HCT116 (cell line): ENCODE measurements around the gene LYST. TPM values are rescaled to one million over a fixed set of nuclear protein-coding genes. Genes with fewer than 3 reads are reported as not detected.

Experiments used
- ATAC-seq: fragments of 200-7000 bp; cut with Tn5 transposase; 2 replicates; pipeline ENCODE4 v1.9.1; 2020; ENCODE audit warnings: mild to moderate bottlenecking, moderate library complexity
- BruUV-seq: library from RNA; stranded (reverse); fragments of 400-500 nt; replicated peaks from 2 replicates; lab custom pipeline; 2021; lab: Mats Ljungman, UMichigan
- CTCF ChIA-PET: fragments of 300-600 bp; sonication (Branson Sonifier 250); formaldehyde crosslinking; loops from one replicate; lab custom pipeline; 2021; ENCODE audit warnings: antibody characterized with exemption; lab: Charles Lee
- POLR2A ChIA-PET: fragments of 300-600, 350-600 bp; sonication (Branson Sonifier 250); formaldehyde crosslinking; loops from one replicate; lab custom pipeline; 2021; ENCODE audit warnings: antibody characterized with exemption; lab: Charles Lee
- RAD21 ChIA-PET, 2 experiments: fragments of 300-600 bp; sonication (Branson Sonifier 250); formaldehyde crosslinking; loops; one replicate each; lab custom pipeline; 2023; ENCODE audit warnings: low total read pairs in 2 of 2; ENCODE audit not compliant: uncharacterized antibody in 2 of 2, unreplicated experiment in 2 of 2, low non-redundant PET in 1 of 2; lab: Charles Lee
- DNase-seq: peaks from one replicate; pipeline ENCODE4 v3.0.0-alpha.2; 2010; ENCODE audit warnings: low read depth, low spot score
- H2AFZ ChIP-seq: fragments of 200-600 bp; shearing (Covaris generic), sonication (generic); 2 replicates; pipeline ENCODE4 v1.6.1; 2017; ENCODE audit warnings: low read depth, mixed run types, mixed read lengths, antibody characterized with exemption, low read length; ENCODE audit not compliant: poor library complexity, severe bottlenecking
- H3K27ac ChIP-seq: 2 replicates; pipeline ENCODE4 v1.5.1; 2012; ENCODE audit warnings: low read depth, low read length
- H3K27me3 ChIP-seq: fragments of 200-600 bp; sonication (generic); 2 replicates; pipeline ENCODE4 v1.6.1; 2016; ENCODE audit warnings: mixed run types, low read length, mixed read lengths; ENCODE audit not compliant: insufficient read depth
- H3K36me3 ChIP-seq, 2 experiments: fragments of 200-500 bp in 1 of 2; fragments of 200-600 bp in 1 of 2; sonication (Bioruptor generic) in 1 of 2; sonication (generic) in 1 of 2; 2 replicates each; pipeline versions ENCODE4 v1.5.1 to v1.6.1; 2014 to 2016; ENCODE audit warnings: low read length in 2 of 2, inconsistent platforms in 1 of 2, mixed read lengths in 1 of 2, mixed run types in 1 of 2; ENCODE audit not compliant: insufficient read depth in 2 of 2, control insufficient read depth in 1 of 2
- H3K4me1 ChIP-seq, 2 experiments: fragments of 200-600 bp in 1 of 2; sonication (generic) in 1 of 2; 2 replicates each; pipeline versions ENCODE4 v1.5.1 to v1.6.1; 2012 to 2017; ENCODE audit warnings: low read length in 2 of 2, inconsistent platforms in 1 of 2, mild to moderate bottlenecking in 1 of 2, mixed read lengths in 1 of 2, mixed run types in 1 of 2, moderate library complexity in 1 of 2; ENCODE audit not compliant: insufficient read depth in 2 of 2, control insufficient read depth in 1 of 2
- H3K4me2 ChIP-seq: fragments of 200-600 bp; sonication (generic); 2 replicates; pipeline ENCODE4 v1.6.1; 2017; ENCODE audit warnings: mixed run types, low read length, mixed read lengths
- H3K4me3 ChIP-seq, 2 experiments: fragments of 200-600 bp in 1 of 2; sonication (generic) in 1 of 2; replicated peaks in 1 of 2; 2 replicates each; pipeline ENCODE4 v1.5.1; 2011 to 2016; ENCODE audit warnings: low read length in 2 of 2, control low read depth in 1 of 2, low read depth in 1 of 2, mild to moderate bottlenecking in 1 of 2, mixed read lengths in 1 of 2, mixed run types in 1 of 2
- H3K79me2 ChIP-seq: fragments of 200-600 bp; sonication (generic); 2 replicates; pipeline ENCODE4 v1.6.1; 2017; ENCODE audit warnings: mild to moderate bottlenecking, mixed run types, low read length, moderate library complexity, mixed read lengths; ENCODE audit not compliant: insufficient read depth
- H3K9ac ChIP-seq: fragments of 200-600 bp; sonication (generic); 2 replicates; pipeline ENCODE4 v1.6.1; 2016; ENCODE audit warnings: low read length, mixed read lengths
- H3K9me2 ChIP-seq: fragments of 200-600 bp; sonication (generic), shearing (Covaris generic); 2 replicates; pipeline ENCODE4 v1.6.1; 2017; ENCODE audit warnings: mixed run types, mild to moderate bottlenecking, moderate library complexity; ENCODE audit not compliant: insufficient read depth
- H3K9me3 ChIP-seq, 2 experiments: fragments of 200-500 bp in 1 of 2; fragments of 200-600 bp in 1 of 2; sonication (Bioruptor generic) in 1 of 2; sonication (generic) in 1 of 2; 2 replicates each; pipeline ENCODE4 v1.6.1; 2014 to 2017; ENCODE audit warnings: low read length in 2 of 2, mixed read lengths in 2 of 2, inconsistent platforms in 1 of 2, low read depth in 1 of 2, mild to moderate bottlenecking in 1 of 2, mixed run types in 1 of 2, moderate library complexity in 1 of 2; ENCODE audit not compliant: control insufficient read depth in 1 of 2, insufficient read depth in 1 of 2
- H4K20me1 ChIP-seq: fragments of 200-600 bp; sonication (generic), shearing (Covaris generic); 2 replicates; pipeline ENCODE4 v1.6.1; 2017; ENCODE audit warnings: mixed run types, mild to moderate bottlenecking, moderate library complexity; ENCODE audit not compliant: insufficient read depth
- CBX3 ChIP-seq: IDR thresholded peaks from 2 replicates; pipeline ENCODE4 v1.6.1; 2012; ENCODE audit warnings: low read depth
- CEBPB ChIP-seq: IDR thresholded peaks from 2 replicates; pipeline ENCODE4 v1.6.1; 2012; ENCODE audit warnings: low read depth
- EGR1 ChIP-seq: IDR thresholded peaks from 2 replicates; pipeline ENCODE4 v1.6.1; 2012; ENCODE audit warnings: low read depth
- ELF1 ChIP-seq: IDR thresholded peaks from 2 replicates; pipeline ENCODE4 v1.6.1; 2012; ENCODE audit warnings: low read depth, borderline replicate concordance
- EZH2 ChIP-seq: fragments of 200-600 bp; sonication (generic); IDR thresholded peaks from 2 replicates; pipeline ENCODE4 v1.6.1; 2017; ENCODE audit warnings: antibody characterized with exemption, mixed run types
- EZH2phosphoT487 ChIP-seq: fragments of 200-600 bp; IDR thresholded peaks from 2 replicates; pipeline ENCODE4 v1.6.1; 2018; ENCODE audit warnings: antibody characterized with exemption, borderline replicate concordance
- JUND ChIP-seq: IDR thresholded peaks from 2 replicates; pipeline ENCODE4 v1.6.1; 2012
- RAD21 ChIP-seq: IDR thresholded peaks from 2 replicates; pipeline ENCODE4 v1.6.1; 2012; ENCODE audit warnings: low read depth, mild to moderate bottlenecking
- SIN3A ChIP-seq: IDR thresholded peaks from 2 replicates; pipeline ENCODE4 v1.6.1; 2012; ENCODE audit warnings: low read depth
- SP1 ChIP-seq: IDR thresholded peaks from 2 replicates; pipeline ENCODE4 v1.6.1; 2012; ENCODE audit warnings: low read depth
- SRF ChIP-seq: IDR thresholded peaks from 2 replicates; pipeline ENCODE4 v1.6.1; 2012; ENCODE audit warnings: low read depth
- ZFX ChIP-seq: fragments of 450-650 bp; IDR thresholded peaks from 2 replicates; pipeline ENCODE4 v1.6.1; 2017
- intact Hi-C: fragments of 100-400 bp; cut with micrococcal nuclease; formaldehyde crosslinking; loops from 2 replicates; pipeline ENCODE4 v1.10.0; 2022
- total RNA-seq: library from RNA; stranded (reverse); gene quantifications from one replicate; pipeline ENCODE4 v1.2.1, GENCODE V29; 2021; ENCODE audit not compliant: unreplicated experiment
- TF ChIP-seq, protein P1 (sequence below): IDR thresholded peaks from 2 replicates; pipeline ENCODE4 v1.6.1; 2012
- TF ChIP-seq, protein P2 (sequence below), 3 experiments: fragments of 200-600 bp in 1 of 3; sonication (generic) in 1 of 3; IDR thresholded peaks in 2 of 3; conservative IDR thresholded peaks in 1 of 3; 2 replicates each; pipeline ENCODE4 v1.5.1; 2012 to 2017; ENCODE audit warnings: low read depth in 2 of 3, low read length in 2 of 3, antibody characterized with exemption in 1 of 3, borderline replicate concordance in 1 of 3, control low read depth in 1 of 3, mild to moderate bottlenecking in 1 of 3, mixed read lengths in 1 of 3, mixed run types in 1 of 3, moderate library complexity in 1 of 3; ENCODE audit not compliant: insufficient read depth in 1 of 3
- TF ChIP-seq, protein P3 (sequence below): IDR thresholded peaks from 2 replicates; pipeline ENCODE4 v1.6.1; 2012

LYST gene
- total RNA-seq, 1 experiment from 2014 or later, result 6.6 TPM

DNA sequence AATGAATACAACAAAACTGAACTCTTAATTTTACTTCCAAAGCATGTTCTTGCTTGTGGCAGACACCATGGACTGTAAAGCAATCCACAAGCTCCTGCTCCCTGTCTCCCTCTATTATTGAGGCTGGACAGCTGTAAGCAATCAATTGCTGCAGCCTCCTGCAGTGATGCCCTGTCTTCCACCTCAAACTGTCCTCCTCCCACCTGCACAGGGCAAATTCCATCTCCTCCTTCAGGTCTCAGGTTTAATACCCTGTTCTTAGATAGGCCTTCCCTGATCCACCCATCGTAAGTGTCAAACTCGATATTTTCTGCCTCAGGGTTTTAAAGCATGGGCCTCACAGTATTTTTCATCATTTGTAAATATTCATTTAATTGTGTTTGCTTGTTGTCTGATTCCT is 81.8 kb downstream of the LYST start:
- Histone ChIP-seq H3K9me2 (no peaks in the 10 kb centered on the region), H3K36me3 (no peaks in the 10 kb centered on the region), H2AFZ (no peak overlapping the region), H3K27me3 (no peaks in the 10 kb centered on the region), H3K4me1 (no peaks in the 10 kb centered on the region), H3K27ac (no peak overlapping the region), H3K9me3 (no peaks in the 10 kb centered on the region), H3K9ac (no peak overlapping the region), H3K4me3 (no peak overlapping the region), H3K4me2 (no peak overlapping the region), H4K20me1 (no peaks in the 10 kb centered on the region), H3K79me2 (no peaks in the 10 kb centered on the region)
- TF ChIP-seq CEBPB (no peak), JUND (no peak), ELF1 (no peak), ZFX (no peak), SIN3A (no peak), SP1 (no peak), CBX3 (no peak), EZH2 (no peak), RAD21 (no peak), SRF (no peak), EZH2phosphoT487 (no peak), EGR1 (no peak)
- TF ChIP-seq, protein P1, sequence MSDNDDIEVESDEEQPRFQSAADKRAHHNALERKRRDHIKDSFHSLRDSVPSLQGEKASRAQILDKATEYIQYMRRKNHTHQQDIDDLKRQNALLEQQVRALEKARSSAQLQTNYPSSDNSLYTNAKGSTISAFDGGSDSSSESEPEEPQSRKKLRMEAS, result no peak
- TF ChIP-seq, protein P2, sequence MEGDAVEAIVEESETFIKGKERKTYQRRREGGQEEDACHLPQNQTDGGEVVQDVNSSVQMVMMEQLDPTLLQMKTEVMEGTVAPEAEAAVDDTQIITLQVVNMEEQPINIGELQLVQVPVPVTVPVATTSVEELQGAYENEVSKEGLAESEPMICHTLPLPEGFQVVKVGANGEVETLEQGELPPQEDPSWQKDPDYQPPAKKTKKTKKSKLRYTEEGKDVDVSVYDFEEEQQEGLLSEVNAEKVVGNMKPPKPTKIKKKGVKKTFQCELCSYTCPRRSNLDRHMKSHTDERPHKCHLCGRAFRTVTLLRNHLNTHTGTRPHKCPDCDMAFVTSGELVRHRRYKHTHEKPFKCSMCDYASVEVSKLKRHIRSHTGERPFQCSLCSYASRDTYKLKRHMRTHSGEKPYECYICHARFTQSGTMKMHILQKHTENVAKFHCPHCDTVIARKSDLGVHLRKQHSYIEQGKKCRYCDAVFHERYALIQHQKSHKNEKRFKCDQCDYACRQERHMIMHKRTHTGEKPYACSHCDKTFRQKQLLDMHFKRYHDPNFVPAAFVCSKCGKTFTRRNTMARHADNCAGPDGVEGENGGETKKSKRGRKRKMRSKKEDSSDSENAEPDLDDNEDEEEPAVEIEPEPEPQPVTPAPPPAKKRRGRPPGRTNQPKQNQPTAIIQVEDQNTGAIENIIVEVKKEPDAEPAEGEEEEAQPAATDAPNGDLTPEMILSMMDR (IDR thresholded peaks at IDR 0.05 in 2 of 3, conservative IDR thresholded peaks at IDR 0.05 in 1 of 3; ENCODE audit: borderline replicate concordance in 1 of 3, insufficient read depth in 1 of 3, low read depth in 2 of 3, low read length in 2 of 3), result no peak
- TF ChIP-seq, protein P3, sequence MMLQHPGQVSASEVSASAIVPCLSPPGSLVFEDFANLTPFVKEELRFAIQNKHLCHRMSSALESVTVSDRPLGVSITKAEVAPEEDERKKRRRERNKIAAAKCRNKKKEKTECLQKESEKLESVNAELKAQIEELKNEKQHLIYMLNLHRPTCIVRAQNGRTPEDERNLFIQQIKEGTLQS, result no peak
- POLR2A ChIA-PET, result no interaction called here
- intact Hi-C loops, result loop anchor here (5.0 to 10.0 kb wide), 5 partner anchors 340 to 1673 kb away; no protein-coding TSS in a partner anchor
- CTCF ChIA-PET, result interaction anchor here (2.3 to 3.0 kb wide), 2 partner anchors 58 to 187 kb away, joined by 10 to 11 read pairs; no protein-coding TSS in a partner anchor
- no peak for DNase-seq
- RAD21 ChIA-PET, result no interaction called here
- no TSS peak for BruUV-seq
- no peak for ATAC-seq
